Body of pancreas (tissue), 4 donors: Measurements from ENCODE around the gene PSMB5.

Experiments used
- POLR2A ChIP-seq, 3 donors: fragments of 450-650 bp; IDR thresholded peaks; one replicate each; pipeline ENCODE4 v1.6.1; 2016; ENCODE audit warnings: antibody characterized with exemption in 3 of 3, mild to moderate bottlenecking in 2 of 3
- TF ChIP-seq, protein P1 (sequence below), 7 experiments: fragments of 450-650 bp in 4 of 7; fragments of 200-600 bp in 3 of 7; sonication (generic) in 3 of 7; IDR thresholded peaks; one replicate each; pipeline ENCODE4 v1.5.1; 2016 to 2019; ENCODE audit warnings: antibody characterized with exemption in 7 of 7

DNA sequence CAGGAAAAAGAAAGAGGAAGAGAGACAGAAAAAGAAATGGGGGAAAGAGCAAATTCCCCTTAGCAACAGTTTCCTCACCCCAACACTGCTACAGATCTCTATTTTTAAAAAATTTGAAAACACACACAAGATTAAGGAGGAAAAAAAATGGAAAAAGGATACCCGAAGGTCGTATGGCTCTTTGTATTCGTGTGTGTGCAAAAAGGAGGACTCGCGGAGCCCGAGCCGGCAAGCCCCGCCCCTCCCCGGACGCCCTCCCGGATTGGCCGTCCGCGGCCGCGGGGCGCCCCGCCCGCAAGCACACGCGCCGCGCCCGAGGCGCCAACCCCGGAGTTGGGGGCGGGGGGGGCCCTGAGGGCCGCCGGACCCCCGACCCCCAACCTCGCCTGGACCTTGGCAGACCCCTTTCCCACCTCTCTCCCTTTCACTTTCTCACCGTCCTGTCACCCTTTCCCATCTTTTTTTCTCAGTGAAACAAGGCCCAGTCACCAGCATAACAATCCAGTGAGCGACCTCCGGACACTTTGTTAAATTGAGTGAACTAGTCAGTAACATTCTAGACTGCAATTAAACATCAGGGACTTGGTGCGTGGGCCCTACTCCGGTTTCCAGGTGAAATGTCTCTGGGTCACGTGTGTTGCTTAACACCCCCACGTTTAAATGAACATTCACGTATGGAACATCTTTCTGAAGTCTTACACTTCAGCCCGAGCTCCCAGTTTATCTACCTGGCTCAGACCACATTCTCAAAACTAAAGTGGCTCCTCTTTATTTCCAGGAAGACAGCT, 24.6 kb downstream of the PSMB5 start, which contains the start of gene C14orf93:
- TF ChIP-seq, protein P1, sequence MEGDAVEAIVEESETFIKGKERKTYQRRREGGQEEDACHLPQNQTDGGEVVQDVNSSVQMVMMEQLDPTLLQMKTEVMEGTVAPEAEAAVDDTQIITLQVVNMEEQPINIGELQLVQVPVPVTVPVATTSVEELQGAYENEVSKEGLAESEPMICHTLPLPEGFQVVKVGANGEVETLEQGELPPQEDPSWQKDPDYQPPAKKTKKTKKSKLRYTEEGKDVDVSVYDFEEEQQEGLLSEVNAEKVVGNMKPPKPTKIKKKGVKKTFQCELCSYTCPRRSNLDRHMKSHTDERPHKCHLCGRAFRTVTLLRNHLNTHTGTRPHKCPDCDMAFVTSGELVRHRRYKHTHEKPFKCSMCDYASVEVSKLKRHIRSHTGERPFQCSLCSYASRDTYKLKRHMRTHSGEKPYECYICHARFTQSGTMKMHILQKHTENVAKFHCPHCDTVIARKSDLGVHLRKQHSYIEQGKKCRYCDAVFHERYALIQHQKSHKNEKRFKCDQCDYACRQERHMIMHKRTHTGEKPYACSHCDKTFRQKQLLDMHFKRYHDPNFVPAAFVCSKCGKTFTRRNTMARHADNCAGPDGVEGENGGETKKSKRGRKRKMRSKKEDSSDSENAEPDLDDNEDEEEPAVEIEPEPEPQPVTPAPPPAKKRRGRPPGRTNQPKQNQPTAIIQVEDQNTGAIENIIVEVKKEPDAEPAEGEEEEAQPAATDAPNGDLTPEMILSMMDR (IDR thresholded peaks at IDR 0.05), result peak in 1 of 7 experiments; percentile 22
- peak in 2 of 3 donors; percentile 46 to 49 for TF ChIP-seq POLR2A (IDR thresholded peaks at IDR 0.05)
